GM18909 (cell line): ENCODE measurements around the gene EEFSEC.

Experiments used
- ATAC-seq: cut with Tn5 transposase; IDR thresholded peaks from one replicate; pipeline ENCODE4 v1.9.1; 2021; ENCODE audit warnings: mild to moderate bottlenecking; ENCODE audit not compliant: unreplicated experiment, poor library complexity

EEFSEC gene

GRCh38 chr3:128215290-128215689 lies 62.0 kb downstream of the EEFSEC start:
- no peak for ATAC-seq

GRCh38 chr3:128215800-128216495 lies 62.7 kb downstream of the EEFSEC start:
- no peak for ATAC-seq

- peak; percentile 41 for ATAC-seq
Measured at GRCh38 chr3:128217702-128218547, 64.6 kb downstream of the EEFSEC start.

- no peak for ATAC-seq
Measured at GRCh38 chr3:128218548-128219257, 65.4 kb downstream of the EEFSEC start.

- no peak for ATAC-seq
Measured at GRCh38 chr3:128221328-128221727, 68.0 kb downstream of the EEFSEC start.

GRCh38 chr3:128222796-128223385 lies 69.6 kb downstream of the EEFSEC start:
- no peak for ATAC-seq

- no peak for ATAC-seq
Measured at GRCh38 chr3:128226186-128226725, 73.0 kb downstream of the EEFSEC start.

GRCh38 chr3:128226795-128227395 lies 73.6 kb downstream of the EEFSEC start:
- ATAC-seq, result no peak

- no peak for ATAC-seq
Measured at GRCh38 chr3:128227507-128227906, 74.2 kb downstream of the EEFSEC start.

GRCh38 chr3:128228366-128228910 lies 75.2 kb downstream of the EEFSEC start:
- ATAC-seq, result no peak

- no peak for ATAC-seq
Measured at GRCh38 chr3:128229106-128229857, 76.0 kb downstream of the EEFSEC start.

GRCh38 chr3:128231606-128232005 lies 78.3 kb downstream of the EEFSEC start:
- ATAC-seq, result no peak

GRCh38 chr3:128232376-128233178 lies 79.3 kb downstream of the EEFSEC start:
- ATAC-seq, result no peak

- ATAC-seq, result no peak
Measured at GRCh38 chr3:128235207-128235926, 82.1 kb downstream of the EEFSEC start.

GRCh38 chr3:128236657-128237056 lies 83.4 kb downstream of the EEFSEC start:
- no peak for ATAC-seq

- no peak for ATAC-seq
Measured at GRCh38 chr3:128237348-128238183, 84.3 kb downstream of the EEFSEC start.

GRCh38 chr3:128238184-128238489 lies 84.9 kb downstream of the EEFSEC start:
- no peak for ATAC-seq
